Measurements from ENCODE around the gene NXPH1.

The NXPH1 gene

DNA sequence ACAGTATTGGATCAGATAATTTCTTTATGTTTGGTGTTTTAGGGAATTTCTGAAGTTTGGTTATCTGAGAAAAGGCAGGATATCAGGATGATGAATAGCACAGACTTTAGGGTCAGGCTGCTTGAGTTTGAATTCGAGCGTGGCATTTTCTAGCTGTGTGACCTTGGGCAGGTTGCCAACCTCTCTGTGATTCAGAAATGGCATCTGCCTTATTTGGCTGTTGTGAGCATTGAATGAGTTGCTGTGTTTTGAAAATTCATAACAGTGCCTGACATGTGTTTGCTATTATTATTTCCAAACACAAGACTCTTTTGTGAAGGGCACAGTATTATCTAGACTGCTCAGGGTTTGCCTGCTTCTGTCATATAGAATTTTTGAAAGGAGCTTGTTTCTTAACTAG is 66.9 kb downstream of the NXPH1 start:
- no peak for DNase-seq (ENCODE audit: extremely low spot score)
- POLR2A ChIA-PET: no interaction called here
- CTCF ChIA-PET: interaction anchor here (0.6 kb wide), 1 partner anchor 664 kb away, joined by 4 read pairs; no protein-coding TSS in a partner anchor
- no peak for TF ChIP-seq L3MBTL2 (conservative IDR thresholded peaks at IDR 0.05)
- no peak for TF ChIP-seq FOXM1 (IDR thresholded peaks at IDR 0.05; ENCODE audit: borderline replicate concordance)
- no peak for TF ChIP-seq SUZ12 (IDR thresholded peaks at IDR 0.05)
- TF ChIP-seq ZNF384 (IDR thresholded peaks at IDR 0.05): no peak
- TF ChIP-seq FOXA1 (IDR thresholded peaks at IDR 0.05): no peak
- no peak for TF ChIP-seq ARNT (IDR thresholded peaks at IDR 0.05)
- no peak for TF ChIP-seq NFRKB (IDR thresholded peaks at IDR 0.05)
- TF ChIP-seq LEF1 (IDR thresholded peaks at IDR 0.05; ENCODE audit: borderline replicate concordance): no peak
- TF ChIP-seq, protein P1, sequence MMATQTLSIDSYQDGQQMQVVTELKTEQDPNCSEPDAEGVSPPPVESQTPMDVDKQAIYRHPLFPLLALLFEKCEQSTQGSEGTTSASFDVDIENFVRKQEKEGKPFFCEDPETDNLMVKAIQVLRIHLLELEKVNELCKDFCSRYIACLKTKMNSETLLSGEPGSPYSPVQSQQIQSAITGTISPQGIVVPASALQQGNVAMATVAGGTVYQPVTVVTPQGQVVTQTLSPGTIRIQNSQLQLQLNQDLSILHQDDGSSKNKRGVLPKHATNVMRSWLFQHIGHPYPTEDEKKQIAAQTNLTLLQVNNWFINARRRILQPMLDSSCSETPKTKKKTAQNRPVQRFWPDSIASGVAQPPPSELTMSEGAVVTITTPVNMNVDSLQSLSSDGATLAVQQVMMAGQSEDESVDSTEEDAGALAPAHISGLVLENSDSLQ (IDR thresholded peaks at IDR 0.05): no peak
- no peak for TF ChIP-seq TARDBP (IDR thresholded peaks at IDR 0.05)
- no peak for TF ChIP-seq BHLHE40 (IDR thresholded peaks at IDR 0.05; ENCODE audit: borderline replicate concordance)
- TF ChIP-seq SP1 (IDR thresholded peaks at IDR 0.05): no peak
- no peak for TF ChIP-seq HDGF (IDR thresholded peaks at IDR 0.05; ENCODE audit: borderline replicate concordance)
- no peak for TF ChIP-seq FOXK2 (IDR thresholded peaks at IDR 0.05)
- no peak for TF ChIP-seq ELF4 (IDR thresholded peaks at IDR 0.05)
- TF ChIP-seq CTBP1 (IDR thresholded peaks at IDR 0.05; ENCODE audit: borderline replicate concordance): no peak

DNA sequence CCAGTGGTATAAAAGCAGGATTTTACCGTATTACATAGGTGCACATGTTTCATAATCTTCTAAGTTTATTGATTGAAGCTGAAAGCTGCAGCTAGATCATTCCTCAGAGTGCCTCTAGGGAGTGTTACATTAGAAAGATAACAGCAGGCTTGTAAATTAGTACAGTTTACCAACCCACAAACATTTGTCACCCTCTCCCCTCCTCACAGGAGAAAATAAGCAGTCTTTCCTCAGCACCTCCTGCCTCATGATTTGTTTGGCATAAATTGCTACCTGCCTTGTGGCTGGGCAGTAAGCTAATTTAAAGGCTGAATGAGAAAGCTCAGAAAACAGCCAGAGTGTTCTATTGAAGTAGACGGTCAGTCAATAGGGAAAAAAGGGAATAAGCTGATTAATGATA is 74.2 kb downstream of the NXPH1 start:
- ChIA-PET POLR2A (no interaction called here), CTCF (no interaction called here)
- no peak for DNase-seq (ENCODE audit: extremely low spot score)
- TF ChIP-seq NFRKB (IDR thresholded peaks at IDR 0.05): no peak
- TF ChIP-seq LEF1 (IDR thresholded peaks at IDR 0.05; ENCODE audit: borderline replicate concordance): no peak
- no peak for TF ChIP-seq FOXA1 (IDR thresholded peaks at IDR 0.05)
- TF ChIP-seq, protein P1 (IDR thresholded peaks at IDR 0.05): no peak
- no peak for TF ChIP-seq CTBP1 (IDR thresholded peaks at IDR 0.05; ENCODE audit: borderline replicate concordance)
- TF ChIP-seq ZNF384 (IDR thresholded peaks at IDR 0.05): no peak
- no peak for TF ChIP-seq SP1 (IDR thresholded peaks at IDR 0.05)

DNA sequence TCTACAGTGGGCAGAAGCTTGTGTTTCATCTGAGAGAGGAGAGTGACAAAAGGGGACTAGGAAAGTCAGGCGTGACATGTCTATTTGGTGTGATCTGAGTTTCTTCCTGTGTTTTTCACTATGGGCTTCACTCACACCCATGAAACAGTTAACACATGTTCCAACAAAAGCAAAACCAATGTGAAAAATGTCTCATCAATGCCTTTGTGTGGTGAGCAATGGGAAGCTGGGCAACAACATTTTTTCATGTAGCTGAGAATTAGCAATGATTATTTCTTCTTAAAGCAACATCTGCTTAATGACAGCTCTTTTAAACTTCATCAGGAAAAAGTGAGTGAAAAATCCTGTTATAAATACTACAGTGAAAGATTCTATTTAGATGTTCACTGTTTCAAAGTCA is 76.2 kb downstream of the NXPH1 start:
- ChIA-PET POLR2A (no interaction called here), CTCF (no interaction called here)
- DNase-seq (ENCODE audit: extremely low spot score): no peak
- TF ChIP-seq FOXK2 (IDR thresholded peaks at IDR 0.05) (no peak), HDGF (IDR thresholded peaks at IDR 0.05; ENCODE audit: borderline replicate concordance) (no peak), SUZ12 (IDR thresholded peaks at IDR 0.05) (no peak), NFRKB (IDR thresholded peaks at IDR 0.05) (no peak), ELF4 (IDR thresholded peaks at IDR 0.05) (no peak), L3MBTL2 (conservative IDR thresholded peaks at IDR 0.05) (no peak), FOXA1 (IDR thresholded peaks at IDR 0.05) (no peak), ARNT (IDR thresholded peaks at IDR 0.05) (no peak), CTBP1 (IDR thresholded peaks at IDR 0.05; ENCODE audit: borderline replicate concordance) (no peak), BHLHE40 (IDR thresholded peaks at IDR 0.05; ENCODE audit: borderline replicate concordance) (no peak), LEF1 (IDR thresholded peaks at IDR 0.05; ENCODE audit: borderline replicate concordance) (no peak)
- TF ChIP-seq, protein P1 (IDR thresholded peaks at IDR 0.05): no peak

DNA sequence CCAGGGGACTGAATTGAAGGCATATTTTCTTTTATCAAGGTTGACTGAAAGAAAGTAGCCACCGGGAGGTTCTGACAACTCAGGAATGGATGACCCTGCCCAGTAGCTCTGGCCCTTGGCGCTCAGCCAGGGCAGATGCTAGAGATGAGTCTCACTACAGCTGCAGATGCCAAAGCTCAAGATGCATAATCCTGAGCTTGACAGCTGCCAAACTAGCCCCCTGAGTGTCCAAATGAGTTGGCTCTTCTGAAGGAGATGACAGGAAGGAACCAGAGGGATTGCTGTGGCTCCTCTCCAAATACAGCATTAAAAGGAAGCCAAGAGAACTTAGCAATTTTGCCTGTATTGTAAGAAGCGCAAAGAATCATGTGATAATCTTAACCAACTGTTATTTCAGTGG is 78.4 kb downstream of the NXPH1 start:
- POLR2A ChIA-PET: no interaction called here
- CTCF ChIA-PET: no interaction called here
- DNase-seq (ENCODE audit: extremely low spot score): no peak
- TF ChIP-seq ARNT (IDR thresholded peaks at IDR 0.05) (no peak), TARDBP (IDR thresholded peaks at IDR 0.05) (no peak), HDGF (IDR thresholded peaks at IDR 0.05; ENCODE audit: borderline replicate concordance) (no peak), ZNF384 (IDR thresholded peaks at IDR 0.05) (no peak), SP1 (IDR thresholded peaks at IDR 0.05) (no peak), FOXA1 (IDR thresholded peaks at IDR 0.05) (no peak), L3MBTL2 (conservative IDR thresholded peaks at IDR 0.05) (no peak), NFRKB (IDR thresholded peaks at IDR 0.05) (no peak), CTBP1 (IDR thresholded peaks at IDR 0.05; ENCODE audit: borderline replicate concordance) (no peak), FOXM1 (IDR thresholded peaks at IDR 0.05; ENCODE audit: borderline replicate concordance) (no peak), ELF4 (IDR thresholded peaks at IDR 0.05) (no peak), FOXK2 (IDR thresholded peaks at IDR 0.05) (no peak), SUZ12 (IDR thresholded peaks at IDR 0.05) (no peak), BHLHE40 (IDR thresholded peaks at IDR 0.05; ENCODE audit: borderline replicate concordance) (no peak)
- TF ChIP-seq, protein P1 (IDR thresholded peaks at IDR 0.05): no peak

DNA sequence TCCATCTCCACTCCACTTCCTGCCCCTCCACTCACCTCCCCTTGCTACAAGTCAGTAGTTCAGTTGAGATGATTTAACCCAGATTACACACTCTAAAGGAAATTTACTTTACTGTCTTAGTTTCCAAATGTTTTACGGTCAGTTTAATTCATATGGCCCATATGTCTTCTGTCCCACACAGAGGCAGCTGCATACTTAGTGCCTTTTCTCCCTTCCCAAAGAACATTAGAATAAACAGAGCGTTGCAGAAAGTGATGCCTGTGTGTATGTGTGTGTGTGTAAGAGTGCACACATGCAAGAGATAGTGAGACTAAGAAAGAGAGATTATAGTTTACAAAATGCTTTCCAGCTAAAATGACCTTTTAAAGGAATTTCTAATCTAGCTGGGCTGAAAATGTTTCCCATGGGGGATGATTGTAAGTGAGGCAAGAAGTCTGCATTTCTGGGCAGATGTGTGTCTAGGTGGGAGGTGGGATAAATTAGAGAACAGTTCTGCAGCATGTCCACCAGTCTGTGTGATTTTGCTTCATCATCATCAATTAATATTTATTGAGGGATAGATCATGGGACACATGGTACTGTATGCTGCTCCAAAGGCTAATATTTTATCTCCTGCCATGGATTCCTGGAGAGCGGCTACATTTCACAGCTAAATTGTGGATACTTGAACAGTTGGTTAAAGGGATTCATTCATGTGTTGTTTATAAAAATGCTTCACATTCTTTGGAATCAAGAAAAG is 81.5 kb downstream of the NXPH1 start:
- DNase-seq (ENCODE audit: extremely low spot score): no peak
- POLR2A ChIA-PET: no interaction called here
- CTCF ChIA-PET: no interaction called here
- TF ChIP-seq FOXA1 (IDR thresholded peaks at IDR 0.05): no peak
- TF ChIP-seq TARDBP (IDR thresholded peaks at IDR 0.05): no peak
- TF ChIP-seq FOXK2 (IDR thresholded peaks at IDR 0.05): no peak
- TF ChIP-seq SP1 (IDR thresholded peaks at IDR 0.05): no peak
- TF ChIP-seq NFRKB (IDR thresholded peaks at IDR 0.05): no peak
- TF ChIP-seq ZNF384 (IDR thresholded peaks at IDR 0.05): no peak
- no peak for TF ChIP-seq HDGF (IDR thresholded peaks at IDR 0.05; ENCODE audit: borderline replicate concordance)
- no peak for TF ChIP-seq BHLHE40 (IDR thresholded peaks at IDR 0.05; ENCODE audit: borderline replicate concordance)
- no peak for TF ChIP-seq L3MBTL2 (conservative IDR thresholded peaks at IDR 0.05)
- no peak for TF ChIP-seq LEF1 (IDR thresholded peaks at IDR 0.05; ENCODE audit: borderline replicate concordance)
- TF ChIP-seq, protein P1 (IDR thresholded peaks at IDR 0.05): no peak
- no peak for TF ChIP-seq ELF4 (IDR thresholded peaks at IDR 0.05)
- no peak for TF ChIP-seq ARNT (IDR thresholded peaks at IDR 0.05)
- TF ChIP-seq SUZ12 (IDR thresholded peaks at IDR 0.05): no peak
- TF ChIP-seq FOXM1 (IDR thresholded peaks at IDR 0.05; ENCODE audit: borderline replicate concordance): no peak
- TF ChIP-seq CTBP1 (IDR thresholded peaks at IDR 0.05; ENCODE audit: borderline replicate concordance): no peak
